ENCODE measurements around the gene S100A14. TPM values are rescaled to one million over a fixed set of nuclear protein-coding genes. Genes with fewer than 3 reads are reported as not detected.
A peak's percentile ranks its signal among the peaks of the same experiment; 100 is the strongest.

S100A14 gene
- 100 to 1,000 TPM; 112 to 175 (median 132) TPM for total RNA-seq

GRCh38 chr1:153616144-153616916 lies at the start of gene S100A14:
Gene S100A14, minus strand, starts transcription at chr1:153616325. Its CDS starts 467 bp downstream, at chr1:153615858.
- H3K4me3 ChIP-seq (replicated peaks in 1 of 3): peak within 1 kb of the TSS in 1 of 3 donors; percentile 19
- 30 to 38% methylated on average over 10 of the region's 10 CpGs for WGBS, 2 donors
- peak; percentile 94 to 96 for DNase-seq
- H3K9me3 ChIP-seq: no peaks in the 10 kb centered on the region
- peak within 1 kb of the TSS; percentile 75 to 89 (median 77) for H3K27ac ChIP-seq
- H3K27me3 ChIP-seq: no peaks in the 10 kb centered on the region
- H3K4me1 ChIP-seq: peaks cover 49 to 60% of the 10 kb centered on the region in 2 donors
- peaks cover 0 to 8% of the 10 kb centered on the region in 2 donors for H3K36me3 ChIP-seq
- TF ChIP-seq, protein P1, sequence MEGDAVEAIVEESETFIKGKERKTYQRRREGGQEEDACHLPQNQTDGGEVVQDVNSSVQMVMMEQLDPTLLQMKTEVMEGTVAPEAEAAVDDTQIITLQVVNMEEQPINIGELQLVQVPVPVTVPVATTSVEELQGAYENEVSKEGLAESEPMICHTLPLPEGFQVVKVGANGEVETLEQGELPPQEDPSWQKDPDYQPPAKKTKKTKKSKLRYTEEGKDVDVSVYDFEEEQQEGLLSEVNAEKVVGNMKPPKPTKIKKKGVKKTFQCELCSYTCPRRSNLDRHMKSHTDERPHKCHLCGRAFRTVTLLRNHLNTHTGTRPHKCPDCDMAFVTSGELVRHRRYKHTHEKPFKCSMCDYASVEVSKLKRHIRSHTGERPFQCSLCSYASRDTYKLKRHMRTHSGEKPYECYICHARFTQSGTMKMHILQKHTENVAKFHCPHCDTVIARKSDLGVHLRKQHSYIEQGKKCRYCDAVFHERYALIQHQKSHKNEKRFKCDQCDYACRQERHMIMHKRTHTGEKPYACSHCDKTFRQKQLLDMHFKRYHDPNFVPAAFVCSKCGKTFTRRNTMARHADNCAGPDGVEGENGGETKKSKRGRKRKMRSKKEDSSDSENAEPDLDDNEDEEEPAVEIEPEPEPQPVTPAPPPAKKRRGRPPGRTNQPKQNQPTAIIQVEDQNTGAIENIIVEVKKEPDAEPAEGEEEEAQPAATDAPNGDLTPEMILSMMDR (IDR thresholded peaks at IDR 0.05): peak in 1 of 6 experiments; percentile 9
- peak in 1 of 2 donors; percentile 77 for TF ChIP-seq POLR2A (IDR thresholded peaks at IDR 0.05)
- intact Hi-C loops (cut with DNase I): no loop called here

GRCh38 chr1:153663211-153663610 lies 47.1 kb upstream of the S100A14 start:
- TF ChIP-seq, protein P1 (IDR thresholded peaks at IDR 0.05): no peak
- no peak for TF ChIP-seq POLR2A (IDR thresholded peaks at IDR 0.05)
- H3K4me1 ChIP-seq: peaks cover 8 to 11% of the 10 kb centered on the region in 2 donors
- 91 to 93% methylated on average over 5 of the region's 5 CpGs for WGBS, 2 donors
- DNase-seq: no peak
- intact Hi-C loops (cut with DNase I): loop anchor here (10.0 kb wide), 1 partner anchor 88 kb away; no protein-coding TSS in a partner anchor
- H3K9me3 ChIP-seq: no peaks in the 10 kb centered on the region
- H3K27me3 ChIP-seq: no peaks in the 10 kb centered on the region
- H3K36me3 ChIP-seq: peaks cover 66 to 76% of the 10 kb centered on the region in 2 donors
- H3K4me3 ChIP-seq (replicated peaks in 1 of 3): no peak overlapping the region
- no peak overlapping the region for H3K27ac ChIP-seq

DNA sequence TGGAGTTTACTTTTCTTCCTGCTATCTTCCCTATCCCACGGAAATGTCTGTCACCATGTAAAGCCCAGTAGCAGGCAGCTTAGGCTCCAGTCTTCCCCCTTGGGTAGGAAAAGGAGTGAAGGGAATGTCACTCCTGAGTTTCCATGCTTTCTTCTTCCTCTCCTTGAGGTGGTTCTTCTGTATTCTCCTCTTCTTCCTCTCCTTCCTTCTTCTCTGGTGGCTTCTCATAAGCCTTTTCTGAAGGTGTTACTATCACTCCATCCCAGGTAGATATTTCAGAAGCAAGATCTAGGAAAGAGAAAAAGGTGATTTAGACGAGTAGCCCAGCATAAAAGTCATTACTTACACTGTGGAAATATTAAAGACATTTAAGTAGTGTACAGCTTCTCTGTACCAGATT lies 46.1 kb upstream of the S100A14 start:
- DNase-seq: no peak
- H3K27me3 ChIP-seq: no peaks in the 10 kb centered on the region
- peaks cover 65 to 68% of the 10 kb centered on the region in 2 donors for H3K36me3 ChIP-seq
- H3K27ac ChIP-seq: no peak overlapping the region
- TF ChIP-seq, protein P1 (IDR thresholded peaks at IDR 0.05): no peak
- no peak for TF ChIP-seq POLR2A (IDR thresholded peaks at IDR 0.05)
- no peak overlapping the region for H3K4me3 ChIP-seq (replicated peaks in 1 of 3)
- no peaks in the 10 kb centered on the region for H3K9me3 ChIP-seq
- H3K4me1 ChIP-seq: peaks cover 8 to 16% of the 10 kb centered on the region in 2 donors
- WGBS, 2 donors: 62 to 70% methylated on average over 2 of the region's 2 CpGs
- intact Hi-C loops (cut with DNase I): loop anchor here (10.0 kb wide), 1 partner anchor 87 kb away; no protein-coding TSS in a partner anchor

DNA sequence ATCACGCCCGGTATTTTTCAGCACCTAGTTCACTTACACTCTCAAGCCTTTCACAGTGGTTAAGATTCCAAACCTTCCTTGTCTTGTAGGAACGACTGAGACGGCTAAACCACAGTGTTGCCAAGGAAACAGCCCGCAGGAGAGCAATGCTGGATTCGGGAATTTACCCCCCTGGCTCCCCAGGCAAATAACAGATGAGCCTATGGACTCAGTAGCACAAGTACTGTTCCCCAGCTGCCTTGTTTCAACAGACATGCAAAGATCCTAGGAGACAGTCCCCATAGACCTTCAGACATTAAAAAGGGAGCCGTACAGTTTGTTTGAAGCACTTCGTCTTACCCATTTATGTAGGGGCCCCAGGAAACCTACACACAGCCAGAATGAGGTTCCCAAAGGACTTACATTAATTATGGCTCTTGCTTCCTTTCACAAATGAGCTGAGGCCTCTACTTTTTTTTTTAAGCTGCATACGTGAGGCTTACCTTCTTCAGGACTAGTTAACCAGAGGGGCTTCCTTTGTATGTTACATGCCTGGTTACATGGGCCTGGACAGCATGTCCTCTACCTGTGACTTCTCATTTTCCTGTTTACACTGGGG lies 45.1 kb upstream of the S100A14 start:
- no peaks in the 10 kb centered on the region for H3K9me3 ChIP-seq
- H3K27me3 ChIP-seq: no peaks in the 10 kb centered on the region
- TF ChIP-seq, protein P1 (IDR thresholded peaks at IDR 0.05): no peak
- TF ChIP-seq POLR2A (IDR thresholded peaks at IDR 0.05): no peak
- peaks cover 8 to 16% of the 10 kb centered on the region in 2 donors for H3K4me1 ChIP-seq
- no peak overlapping the region for H3K27ac ChIP-seq
- peaks cover 54 to 57% of the 10 kb centered on the region in 2 donors for H3K36me3 ChIP-seq
- H3K4me3 ChIP-seq (replicated peaks in 1 of 3): no peak overlapping the region
- 64 to 85% methylated on average over 8 to 9 of the region's 9 CpGs for WGBS, 2 donors
- no peak for DNase-seq
- intact Hi-C loops (cut with DNase I): loop anchor here (10.0 kb wide), 1 partner anchor 86 kb away; no protein-coding TSS in a partner anchor
